WI38 (cell line): ENCODE results near the gene ZNF771.

Experiments used
- H3K4me3 ChIP-seq: 2 replicates; pipeline ENCODE4 v1.5.1; 2011; ENCODE audit warnings: low read depth, mild to moderate bottlenecking, control low read depth, low read length
- CTCF ChIP-seq: IDR thresholded peaks from 2 replicates; pipeline ENCODE4 v1.5.1; 2012; ENCODE audit warnings: low read depth, mild to moderate bottlenecking, control low read depth, low read length

Gene ZNF771

GRCh38 chr16:30406795-30407101, 658 bp upstream of the ZNF771 start:
- peak overlapping the region; percentile 79 for H3K4me3 ChIP-seq
- TF ChIP-seq CTCF, result no peak

GRCh38 chr16:30407804-30408534, 563 bp downstream of the ZNF771 start:
- H3K4me3 ChIP-seq, result peak overlapping the region; percentile 79
- no peak for TF ChIP-seq CTCF

DNA sequence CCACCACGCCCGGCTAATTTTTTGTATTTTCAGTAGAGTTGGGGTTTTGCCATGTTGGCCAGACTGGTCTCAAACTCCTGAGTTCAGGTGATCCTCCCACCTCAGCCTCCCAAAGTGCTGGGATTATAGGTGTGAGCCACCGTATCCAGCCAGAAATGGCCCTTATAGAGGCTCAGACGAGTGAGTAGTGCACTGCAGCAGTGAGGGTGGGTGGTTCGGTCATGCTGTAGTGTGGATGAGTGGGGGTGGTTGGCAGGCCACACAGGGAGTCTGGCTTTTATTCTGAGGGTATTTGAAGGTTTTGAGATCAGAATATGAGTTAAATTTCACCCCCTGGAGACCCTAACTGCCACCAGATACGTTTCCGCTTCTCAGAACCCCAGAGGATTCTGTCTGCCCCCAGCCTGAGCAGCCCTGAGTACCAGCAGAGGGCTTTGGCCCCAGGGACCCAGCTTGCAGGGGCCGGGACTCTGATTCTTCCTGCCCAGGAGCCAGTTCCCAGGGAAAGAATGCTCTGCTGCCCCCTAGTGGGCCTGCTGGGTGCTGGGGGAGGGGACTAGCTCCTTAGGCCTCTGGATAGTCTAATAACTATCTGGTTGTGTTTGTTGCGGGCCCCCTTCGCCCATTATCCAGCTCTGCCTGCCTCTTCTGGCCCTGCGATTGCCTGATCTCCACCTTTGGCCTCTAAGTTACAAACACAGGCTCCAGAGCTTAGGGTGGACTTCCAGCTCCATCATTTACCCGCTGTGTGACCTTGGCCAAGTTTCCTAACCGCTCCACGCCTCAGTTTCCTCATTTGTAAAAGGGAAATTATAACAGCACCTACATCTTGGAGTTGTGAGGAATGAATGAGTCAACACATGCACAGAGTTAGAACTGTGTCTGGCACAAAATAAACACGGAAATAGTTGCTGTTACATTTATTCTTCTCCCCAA, 2.0 kb downstream of the ZNF771 start:
- TF ChIP-seq CTCF, result peak; percentile 92
- no peak overlapping the region for H3K4me3 ChIP-seq

DNA sequence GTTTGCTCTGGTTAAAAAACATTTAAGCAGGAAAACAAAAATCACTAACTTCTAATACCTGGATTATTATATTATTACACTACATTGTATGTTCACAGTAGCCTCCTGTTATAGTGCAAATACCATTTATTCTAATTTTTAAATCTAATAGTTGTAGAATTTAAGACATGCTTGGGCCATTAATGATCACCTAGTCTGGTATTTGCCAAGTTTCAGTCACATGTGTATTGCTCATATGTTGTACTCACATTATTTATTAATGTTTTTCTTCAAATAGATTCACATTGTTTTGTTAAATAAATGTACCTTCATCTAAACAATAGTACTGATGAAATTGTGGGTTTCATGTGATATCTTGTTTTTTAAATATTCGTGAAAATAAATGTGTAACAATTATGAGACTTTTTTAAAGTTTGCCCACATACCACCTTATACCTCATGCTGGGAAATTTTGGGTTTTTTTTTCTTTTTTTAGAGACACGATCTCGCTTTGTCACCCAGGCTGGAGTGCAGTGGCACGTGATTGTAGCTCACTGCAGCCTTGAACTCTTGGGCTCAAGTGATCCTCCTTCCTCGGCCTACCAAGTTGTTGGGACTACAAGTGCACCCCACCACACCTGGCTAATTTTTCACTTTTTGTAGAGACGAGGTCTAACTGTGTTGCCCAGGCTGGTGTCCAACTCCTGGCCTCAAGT, 5.9 kb downstream of the ZNF771 start:
- TF ChIP-seq CTCF, result no peak
- no peak overlapping the region for H3K4me3 ChIP-seq

GRCh38 chr16:30414159-30414558, 6.8 kb downstream of the ZNF771 start:
- no peak for TF ChIP-seq CTCF
- H3K4me3 ChIP-seq, result no peak overlapping the region

DNA sequence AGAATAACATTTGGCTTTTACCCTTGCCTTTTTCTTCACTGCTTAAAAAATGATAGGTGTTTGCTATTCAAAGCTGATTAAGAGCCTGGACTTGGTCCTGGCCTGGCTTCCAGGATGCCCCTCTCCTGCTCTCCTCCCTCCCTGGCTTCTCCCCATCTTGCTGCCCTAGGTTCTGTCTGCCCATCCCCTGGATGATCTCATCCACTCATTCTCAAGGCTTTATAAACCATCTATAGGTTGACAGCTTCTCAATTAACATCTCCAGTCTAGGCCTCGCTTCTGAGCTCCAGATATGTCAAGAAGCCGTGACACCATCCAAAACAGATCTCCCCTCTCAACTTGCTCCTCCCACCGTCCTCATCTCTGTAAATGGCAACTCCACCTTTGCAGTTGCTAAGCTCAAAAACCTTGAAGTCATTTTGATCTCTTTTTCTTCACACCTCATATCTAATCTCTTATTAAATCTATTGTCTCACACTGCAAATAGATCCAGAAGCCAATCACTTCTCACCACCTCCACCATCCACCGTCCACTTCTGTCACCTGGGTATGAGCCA, 8.7 kb downstream of the ZNF771 start:
- H3K4me3 ChIP-seq, result no peak overlapping the region
- TF ChIP-seq CTCF, result no peak
